GM19455 (cell line): ENCODE data around the gene SH3PXD2A.

Source experiments
- ATAC-seq: cut with Tn5 transposase; IDR thresholded peaks from one replicate; pipeline ENCODE4 v1.9.1; 2021; ENCODE audit not compliant: unreplicated experiment

The SH3PXD2A gene

GRCh38 chr10:103574097-103575061 lies 281.0 kb downstream of the SH3PXD2A start:
- no peak for ATAC-seq

- no peak for ATAC-seq
These were observed 282.2 kb downstream of the SH3PXD2A start for GRCh38 chr10:103573205-103573487.

GRCh38 chr10:103572347-103573204 lies 282.8 kb downstream of the SH3PXD2A start:
- ATAC-seq = no peak

GRCh38 chr10:103571656-103571975 lies 283.8 kb downstream of the SH3PXD2A start:
- ATAC-seq = no peak

- no peak for ATAC-seq
These were observed 284.3 kb downstream of the SH3PXD2A start for GRCh38 chr10:103570844-103571655.

- ATAC-seq = no peak
These were observed 285.5 kb downstream of the SH3PXD2A start for GRCh38 chr10:103569896-103570295.

- no peak for ATAC-seq
These were observed 286.9 kb downstream of the SH3PXD2A start for GRCh38 chr10:103568505-103568904.

GRCh38 chr10:103566536-103566935 lies 288.8 kb downstream of the SH3PXD2A start:
- no peak for ATAC-seq

- no peak for ATAC-seq
These were observed 290.4 kb downstream of the SH3PXD2A start for GRCh38 chr10:103564776-103565520.

- ATAC-seq = no peak
These were observed 291.3 kb downstream of the SH3PXD2A start for GRCh38 chr10:103564116-103564501.

- no peak for ATAC-seq
These were observed 291.9 kb downstream of the SH3PXD2A start for GRCh38 chr10:103563231-103564115.

GRCh38 chr10:103562383-103562782 lies 293.0 kb downstream of the SH3PXD2A start:
- no peak for ATAC-seq

- no peak for ATAC-seq
These were observed 294.5 kb downstream of the SH3PXD2A start for GRCh38 chr10:103560886-103561285.

GRCh38 chr10:103559776-103560175 lies 295.6 kb downstream of the SH3PXD2A start:
- no peak for ATAC-seq

GRCh38 chr10:103558911-103559310 lies 296.5 kb downstream of the SH3PXD2A start:
- no peak for ATAC-seq

- no peak for ATAC-seq
These were observed 297.9 kb downstream of the SH3PXD2A start for GRCh38 chr10:103557455-103557854.

- no peak for ATAC-seq
These were observed 298.9 kb downstream of the SH3PXD2A start for GRCh38 chr10:103556383-103557007.

GRCh38 chr10:103555712-103556111 lies 299.7 kb downstream of the SH3PXD2A start:
- no peak for ATAC-seq

- ATAC-seq = no peak
These were observed 300.1 kb downstream of the SH3PXD2A start for GRCh38 chr10:103555325-103555649.
